Adipocyte (in vitro differentiated cells): ENCODE measurements around the gene TMEM232.
A peak's percentile ranks its signal among the peaks of the same experiment; 100 is the strongest.

Experiments used
- DNase-seq: peaks from one replicate; pipeline ENCODE4 v3.0.0-alpha.2; 2015; ENCODE audit warnings: low read depth
- H3K27me3 ChIP-seq: replicated peaks from 2 replicates; pipeline ENCODE4 v1.7.0; 2013; ENCODE audit warnings: mild to moderate bottlenecking, low read length, moderate library complexity; ENCODE audit not compliant: control insufficient read depth, insufficient read depth
- H3K36me3 ChIP-seq: 2 replicates; pipeline ENCODE4 v1.7.0; 2013; ENCODE audit warnings: low read length, mild to moderate bottlenecking, moderate library complexity; ENCODE audit not compliant: control insufficient read depth, insufficient read depth, severe bottlenecking
- H3K4me1 ChIP-seq: 2 replicates; pipeline ENCODE4 v1.7.0; 2013; ENCODE audit warnings: mild to moderate bottlenecking, low read length, moderate library complexity; ENCODE audit not compliant: control insufficient read depth, insufficient read depth
- H3K4me3 ChIP-seq: 2 replicates; pipeline ENCODE4 v1.7.0; 2013; ENCODE audit warnings: mild to moderate bottlenecking, low read length, moderate library complexity
- H3K9ac ChIP-seq: 2 replicates; pipeline ENCODE4 v1.7.0; 2013; ENCODE audit warnings: mild to moderate bottlenecking, low read length, moderate library complexity
- H3K9me3 ChIP-seq: 2 replicates; pipeline ENCODE4 v1.7.0; 2013; ENCODE audit warnings: mild to moderate bottlenecking, low read length, moderate library complexity; ENCODE audit not compliant: control insufficient read depth

The TMEM232 gene

GRCh38 chr5:110726249-110727024 lies at the start of gene TMEM232:
Gene TMEM232, minus strand, starts transcription at chr5:110726671. Its CDS starts 59,319 bp downstream, at chr5:110667352.
- H3K36me3 ChIP-seq = no peaks in the 10 kb centered on the region
- DNase-seq = peak; percentile 53
- no peaks in the 10 kb centered on the region for H3K9me3 ChIP-seq
- peaks cover 3% of the 10 kb centered on the region for H3K4me1 ChIP-seq
- H3K4me3 ChIP-seq = peak within 1 kb of the TSS; percentile 81
- no peak within 1 kb of the TSS for H3K9ac ChIP-seq
- no peaks in the 10 kb centered on the region for H3K27me3 ChIP-seq

GRCh38 chr5:110770286-110770685 lies 43.8 kb upstream of the TMEM232 start:
- DNase-seq = no peak
- H3K27me3 ChIP-seq = no peaks in the 10 kb centered on the region
- no peaks in the 10 kb centered on the region for H3K36me3 ChIP-seq
- H3K9ac ChIP-seq = no peak overlapping the region
- no peak overlapping the region for H3K4me3 ChIP-seq
- peaks cover 17% of the 10 kb centered on the region for H3K4me1 ChIP-seq
- no peaks in the 10 kb centered on the region for H3K9me3 ChIP-seq

GRCh38 chr5:110769000-110769681 lies 42.7 kb upstream of the TMEM232 start:
- Histone ChIP-seq H3K36me3 (no peaks in the 10 kb centered on the region), H3K9me3 (no peaks in the 10 kb centered on the region), H3K27me3 (no peaks in the 10 kb centered on the region), H3K4me1 (peaks cover 28% of the 10 kb centered on the region), H3K4me3 (peak overlapping the region; percentile 35), H3K9ac (peak overlapping the region; percentile 55)
- peak; percentile 95 for DNase-seq

- H3K9me3 ChIP-seq = no peaks in the 10 kb centered on the region
- H3K36me3 ChIP-seq = peaks cover 1% of the 10 kb centered on the region
- H3K9ac ChIP-seq = no peak overlapping the region
- H3K4me1 ChIP-seq = peaks cover 28% of the 10 kb centered on the region
- DNase-seq = peak; percentile 80
- peak overlapping the region; percentile 17 for H3K4me3 ChIP-seq
- H3K27me3 ChIP-seq = no peaks in the 10 kb centered on the region
Observed at GRCh38 chr5:110768138-110768860, 41.8 kb upstream of the TMEM232 start.

- Histone ChIP-seq H3K4me3 (no peak overlapping the region), H3K27me3 (no peaks in the 10 kb centered on the region), H3K9me3 (no peaks in the 10 kb centered on the region), H3K36me3 (peaks cover 79% of the 10 kb centered on the region), H3K9ac (no peak overlapping the region), H3K4me1 (peaks cover 19% of the 10 kb centered on the region)
- DNase-seq = no peak
Observed at GRCh38 chr5:110760158-110760557, 33.7 kb upstream of the TMEM232 start.

- peak; percentile 86 for DNase-seq
- H3K4me3 ChIP-seq = no peak overlapping the region
- no peaks in the 10 kb centered on the region for H3K27me3 ChIP-seq
- H3K9me3 ChIP-seq = no peaks in the 10 kb centered on the region
- peaks cover 76% of the 10 kb centered on the region for H3K36me3 ChIP-seq
- peaks cover 15% of the 10 kb centered on the region for H3K4me1 ChIP-seq
- no peak overlapping the region for H3K9ac ChIP-seq
Observed at GRCh38 chr5:110757118-110757729, 30.8 kb upstream of the TMEM232 start.

- Histone ChIP-seq H3K36me3 (peaks cover 77% of the 10 kb centered on the region), H3K27me3 (no peaks in the 10 kb centered on the region), H3K9ac (no peak overlapping the region), H3K4me3 (no peak overlapping the region), H3K4me1 (peaks cover 6% of the 10 kb centered on the region), H3K9me3 (no peaks in the 10 kb centered on the region)
- no peak for DNase-seq
Observed at GRCh38 chr5:110754181-110754580, 27.7 kb upstream of the TMEM232 start.

- H3K4me1 ChIP-seq = peaks cover 6% of the 10 kb centered on the region
- peaks cover 77% of the 10 kb centered on the region for H3K36me3 ChIP-seq
- H3K9ac ChIP-seq = no peak overlapping the region
- no peak for DNase-seq
- H3K9me3 ChIP-seq = no peaks in the 10 kb centered on the region
- no peaks in the 10 kb centered on the region for H3K27me3 ChIP-seq
- no peak overlapping the region for H3K4me3 ChIP-seq
Observed at GRCh38 chr5:110753600-110753999, 27.1 kb upstream of the TMEM232 start.

- Histone ChIP-seq H3K36me3 (peaks cover 77% of the 10 kb centered on the region), H3K4me1 (peaks cover 6% of the 10 kb centered on the region), H3K9ac (no peak overlapping the region), H3K27me3 (no peaks in the 10 kb centered on the region), H3K9me3 (no peaks in the 10 kb centered on the region), H3K4me3 (no peak overlapping the region)
- DNase-seq = no peak
Observed at GRCh38 chr5:110752953-110753352, 26.5 kb upstream of the TMEM232 start.

- Histone ChIP-seq H3K9me3 (no peaks in the 10 kb centered on the region), H3K36me3 (peaks cover 77% of the 10 kb centered on the region), H3K9ac (no peak overlapping the region), H3K4me3 (no peak overlapping the region), H3K4me1 (peaks cover 6% of the 10 kb centered on the region), H3K27me3 (no peaks in the 10 kb centered on the region)
- no peak for DNase-seq
Observed at GRCh38 chr5:110751902-110752762, 25.7 kb upstream of the TMEM232 start.
